Adrenal gland (tissue), 12 donors: ENCODE data around the gene GET3. TPM values are rescaled to one million over a fixed set of nuclear protein-coding genes. Genes with fewer than 3 reads are reported as not detected.

Experiments
- DNase-seq, 7 donors: peaks; one replicate each; pipeline ENCODE4 v3.0.0-alpha.2; 2019 to 2020
- H3K27ac ChIP-seq, 5 donors: fragments of 200-600 bp; sonication (generic) in 4 of 5; 1 replicate in 3 of 5; 2 replicates in 2 of 5; pipeline versions ENCODE4 v1.5.1 to v1.8.0; 2016 to 2020; ENCODE audit warnings: mild to moderate bottlenecking in 1 of 5
- H3K27me3 ChIP-seq: fragments of 200-600 bp; 2 replicates; pipeline ENCODE4 v1.8.0; 2021
- H3K36me3 ChIP-seq, 2 donors: fragments of 200-600 bp; replicated peaks in 1 of 2; 1 replicate in 1 of 2; 2 replicates in 1 of 2; pipeline versions ENCODE4 v1.5.1 to v1.8.0; 2018 to 2022
- H3K4me1 ChIP-seq, 2 donors: fragments of 200-600 bp; replicated peaks in 1 of 2; 1 replicate in 1 of 2; 2 replicates in 1 of 2; pipeline versions ENCODE4 v1.5.1 to v1.8.0; 2018 to 2021
- H3K4me3 ChIP-seq, 4 donors: fragments of 200-600 bp; sonication (generic) in 3 of 4; one replicate each; pipeline ENCODE4 v1.5.1; 2016 to 2018
- H3K9me3 ChIP-seq, 3 donors: fragments of 200-600 bp; sonication (generic) in 1 of 3; replicated peaks in 1 of 3; 1 replicate in 2 of 3; 2 replicates in 1 of 3; pipeline versions ENCODE4 v1.5.1 to v1.8.0; 2016 to 2021
- CTCF ChIP-seq, 6 experiments: fragments of 450-650 bp in 4 of 6; fragments of 200-600 bp in 2 of 6; sonication (generic) in 1 of 6; IDR thresholded peaks; 1 replicate in 5 of 6; 2 replicates in 1 of 6; pipeline versions ENCODE4 v1.5.1 to v1.8.0; 2016 to 2021; ENCODE audit warnings: antibody characterized with exemption in 6 of 6, mild to moderate bottlenecking in 2 of 6, moderate library complexity in 1 of 6
- POLR2A ChIP-seq, 2 donors: fragments of 450-650 bp; IDR thresholded peaks; one replicate each; pipeline ENCODE4 v1.6.1; 2017; ENCODE audit warnings: antibody characterized with exemption in 2 of 2, mild to moderate bottlenecking in 2 of 2, moderate library complexity in 1 of 2
- WGBS, 4 donors: extraction: QIAGEN DNeasy Blood & Tissue Kit in 2 of 4; methylation state at CpG; one replicate each; pipeline versions ENCODE4 v1.1.5 to v1.1.7; 2013 to 2017; 5-methylcytosine and 5-hydroxymethylcytosine counted together
- intact Hi-C, 2 donors: fragments of 100-400 bp; cut with DNase I; formaldehyde crosslinking; loops; one replicate each; pipeline versions ENCODE4 v1.14.1 to v1.15.0; 2022 to 2023
- polyA plus RNA-seq, 3 donors: library from polyadenylated mRNA; stranded (reverse); fragments of 200-250 nt in 2 of 3; fragments of 350-450 nt in 1 of 3; fragmentation: Illumina TruSeq in 1 of 3; extraction: RNeasy Lipid Tissue Mini Kit (QIAGEN cat#74804) in 1 of 3; gene quantifications; one replicate each; pipeline ENCODE4 v1.2.3, GENCODE V29; 2013 to 2014
- total RNA-seq, 9 donors: library from RNA; depleted of rRNA in 4 of 9; stranded (reverse); fragments of >200 nt in 4 of 9; fragments of 120-200 nt in 1 of 9; fragmentation: NEBNext Ultra II Directional in 1 of 9; extraction: Animal tissue kit (Norgen Biotek cat#: 25700) in 1 of 9; gene quantifications; one replicate each; pipeline versions ENCODE4 v1.1.0 to v1.2.4, GENCODE V29; 2013 to 2023
- donor health status: healthy with polysubstance abuse.
- donor health status: Bipolar disorder and iron deficiency.
- donor health status: DM: yes; HTN: yes; CAD: no.
- donor health status: DM: no; HTN: no; CAD: no.
- donor health status: DM: no; HTN: no; CAD: no.
- donor health status: DM: yes; HTN: yes; CAD: no.

Gene GET3
- total and polyA plus RNA-seq, 12 donors: 50.3 to 97.7 (median 81.8) TPM

GRCh38 chr19:12750851-12751250 lies 13.6 kb downstream of the GET3 start:
- Histone ChIP-seq H3K27me3 (no peaks in the 10 kb centered on the region), H3K4me1 (no peaks in the 10 kb centered on the region), H3K4me3 (no peak overlapping the region), H3K27ac (no peak overlapping the region), H3K36me3 (peaks cover 0 to 17% of the 10 kb centered on the region in 2 donors), H3K9me3 (no peaks in the 10 kb centered on the region)
- TF ChIP-seq CTCF (IDR thresholded peaks at IDR 0.05) (no peak), POLR2A (IDR thresholded peaks at IDR 0.05) (no peak)
- intact Hi-C loops: loop anchor here in 1 of 2 donors (5.0 kb wide), 1 partner anchor 34 kb away; no protein-coding TSS in a partner anchor
- no peak for DNase-seq
- WGBS, 4 donors: 64 to 72% (median 66%) methylated on average over 9 of the region's 9 CpGs

DNA sequence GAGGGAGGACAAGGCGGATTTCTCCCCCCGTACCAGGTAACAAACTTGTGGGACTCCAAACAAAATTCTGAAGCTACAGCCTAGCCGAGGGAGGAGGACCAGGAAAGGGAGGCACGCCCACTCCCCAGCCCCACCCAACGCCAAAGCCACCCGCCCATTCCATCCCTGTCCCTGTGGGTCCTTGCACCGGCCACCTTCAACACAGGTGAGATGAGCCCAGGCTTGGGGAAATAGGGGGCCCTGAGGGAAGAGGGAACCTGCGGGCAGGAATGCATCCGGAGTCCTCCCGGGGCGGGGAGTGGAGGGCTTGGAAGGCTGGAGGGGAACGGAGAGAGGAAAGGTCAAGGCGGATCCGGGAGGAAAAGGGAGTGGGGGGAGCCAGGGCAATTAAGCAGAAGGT lies 14.3 kb downstream of the GET3 start, which contains the start of gene BEST2:
Gene BEST2, plus strand, starts transcription at position 157 of the 400 bp plus-strand sequence. CDS start 802 bp downstream, outside the sequence.
- Histone ChIP-seq H3K27ac (no peak within 1 kb of the TSS), H3K4me1 (no peaks in the 10 kb centered on the region), H3K27me3 (no peaks in the 10 kb centered on the region), H3K36me3 (peaks cover 0 to 10% of the 10 kb centered on the region in 2 donors), H3K4me3 (no peak within 1 kb of the TSS), H3K9me3 (no peaks in the 10 kb centered on the region)
- WGBS, 4 donors: 41 to 55% (median 41%) methylated on average over 8 to 14 of the region's 14 CpGs
- intact Hi-C loops: loop anchor here in 1 of 2 donors (5.0 kb wide), 1 partner anchor 34 kb away; no protein-coding TSS in a partner anchor
- DNase-seq: no peak
- TF ChIP-seq POLR2A (IDR thresholded peaks at IDR 0.05): no peak
- TF ChIP-seq CTCF (IDR thresholded peaks at IDR 0.05): no peak

- Histone ChIP-seq H3K36me3 (peaks cover 0 to 6% of the 10 kb centered on the region in 2 donors), H3K27me3 (no peaks in the 10 kb centered on the region), H3K9me3 (no peaks in the 10 kb centered on the region), H3K4me3 (no peak overlapping the region), H3K4me1 (peaks cover 0 to 1% of the 10 kb centered on the region in 2 donors), H3K27ac (no peak overlapping the region)
- intact Hi-C loops: loop anchor here in 1 of 2 donors (5.0 kb wide), 1 partner anchor 35 kb away; no protein-coding TSS in a partner anchor
- 74 to 77% (median 74%) methylated on average over 18 to 23 of the region's 23 CpGs for whole genome bisulfite sequencing, 4 donors
- DNase-seq: no peak
- TF ChIP-seq POLR2A (IDR thresholded peaks at IDR 0.05) (no peak), CTCF (IDR thresholded peaks at IDR 0.05) (no peak)
Measured at GRCh38 chr19:12752056-12752781, 14.9 kb downstream of the GET3 start.

GRCh38 chr19:12754465-12755196 lies 17.3 kb downstream of the GET3 start:
- intact Hi-C loops: loop anchor here in 1 of 2 donors (5.0 kb wide), 1 partner anchor 37 kb away; no protein-coding TSS in a partner anchor
- H3K4me3 ChIP-seq: no peak overlapping the region
- no peaks in the 10 kb centered on the region for H3K9me3 ChIP-seq
- no peak for TF ChIP-seq POLR2A (IDR thresholded peaks at IDR 0.05)
- no peak for TF ChIP-seq CTCF (IDR thresholded peaks at IDR 0.05)
- no peaks in the 10 kb centered on the region for H3K27me3 ChIP-seq
- H3K4me1 ChIP-seq: peaks cover 0 to 9% of the 10 kb centered on the region in 2 donors
- 58 to 76% (median 65%) methylated on average over 19 to 50 of the region's 50 CpGs for WGBS, 4 donors
- no peak for DNase-seq
- H3K36me3 ChIP-seq: no peaks in the 10 kb centered on the region
- H3K27ac ChIP-seq: no peak overlapping the region
